DMS114 treated with DMSO at 0.1 percent for 48 hours (cell line): Measurements from ENCODE around the gene FUOM.

Experiments used
- DNase-seq: peaks from one replicate; lab custom pipeline; 2025; ENCODE audit not compliant: unreplicated experiment; lab: John Stamatoyannopoulos, UW

Gene FUOM

GRCh38 chr10:133315847-133316246, 42.0 kb downstream of the FUOM start:
- peak; percentile 21 for DNase-seq

GRCh38 chr10:133314911-133315310, 42.9 kb downstream of the FUOM start:
- no peak for DNase-seq

GRCh38 chr10:133313192-133313591, 44.6 kb downstream of the FUOM start:
- no peak for DNase-seq

GRCh38 chr10:133312769-133313145, 45.1 kb downstream of the FUOM start:
- no peak for DNase-seq

GRCh38 chr10:133312016-133312768, 45.6 kb downstream of the FUOM start:
- DNase-seq, result no peak

- no peak for DNase-seq
These were observed 46.2 kb downstream of the FUOM start for GRCh38 chr10:133311570-133311969.

- DNase-seq, result no peak
These were observed 47.0 kb downstream of the FUOM start for GRCh38 chr10:133310789-133311188.

- DNase-seq, result no peak
These were observed 47.4 kb downstream of the FUOM start for GRCh38 chr10:133310399-133310755.

GRCh38 chr10:133309720-133310398, 48.0 kb downstream of the FUOM start:
- no peak for DNase-seq

GRCh38 chr10:133309100-133309719, 48.6 kb downstream of the FUOM start:
- peak; percentile 72 for DNase-seq

- peak; percentile 72 for DNase-seq
These were observed 49.3 kb downstream of the FUOM start, which contains the start of the genes TUBGCP2 and ZNF511 for GRCh38 chr10:133308421-133309099. Gene TUBGCP2, minus strand, starts transcription at chr10:133308872. Its CDS starts 5,931 bp downstream, at chr10:133302941. Gene ZNF511, plus strand, starts transcription at chr10:133308914. Its CDS starts 30 bp downstream, at chr10:133308944.

- peak; percentile 32 for DNase-seq
These were observed 49.9 kb downstream of the FUOM start for GRCh38 chr10:133307776-133308420.

GRCh38 chr10:133306941-133307379, 50.9 kb downstream of the FUOM start:
- no peak for DNase-seq

- no peak for DNase-seq
These were observed 51.7 kb downstream of the FUOM start for GRCh38 chr10:133306097-133306476.
